Small intestine (tissue), 7 donors: ENCODE results near the gene PBRM1. TPM values are rescaled to one million over a fixed set of nuclear protein-coding genes. Genes with fewer than 3 reads are reported as not detected.

ENCODE experiments used
- DNase-seq, 2 donors: peaks; one replicate each; pipeline versions ENCODE4 v3.0.0 to v3.0.0-alpha.2; 2013
- FAIRE-seq: peaks from 2 replicates; lab custom pipeline; 2012; peaks lifted over from hg19 to GRCh38; lab: Jason Lieb, UNC
- H3K27ac ChIP-seq, 3 donors: one replicate each; pipeline ENCODE4 v1.5.1; 2013; ENCODE audit warnings: low read length in 2 of 3, mild to moderate bottlenecking in 2 of 3, control low read depth in 1 of 3, inconsistent platforms in 1 of 3, low read depth in 1 of 3, moderate library complexity in 1 of 3
- H3K27me3 ChIP-seq, 3 donors: one replicate each; pipeline ENCODE4 v1.6.1; 2013; ENCODE audit warnings: low read length in 3 of 3, inconsistent platforms in 1 of 3; ENCODE audit not compliant: control insufficient read depth in 3 of 3, insufficient read depth in 3 of 3
- H3K36me3 ChIP-seq, 3 donors: one replicate each; pipeline ENCODE4 v1.6.1; 2013; ENCODE audit warnings: low read length in 3 of 3, inconsistent platforms in 1 of 3, low read depth in 1 of 3, mild to moderate bottlenecking in 1 of 3, moderate library complexity in 1 of 3; ENCODE audit not compliant: control insufficient read depth in 3 of 3, insufficient read depth in 2 of 3
- H3K4me1 ChIP-seq, 3 donors: one replicate each; pipeline ENCODE4 v1.6.1; 2013; ENCODE audit warnings: low read length in 2 of 3, inconsistent platforms in 1 of 3, low read depth in 1 of 3, mild to moderate bottlenecking in 1 of 3, moderate library complexity in 1 of 3; ENCODE audit not compliant: control insufficient read depth in 3 of 3, insufficient read depth in 2 of 3
- H3K4me3 ChIP-seq, 3 donors: one replicate each; pipeline ENCODE4 v1.5.1; 2013; ENCODE audit warnings: low read length in 3 of 3, control low read depth in 1 of 3, inconsistent platforms in 1 of 3, low read depth in 1 of 3, mild to moderate bottlenecking in 1 of 3, moderate library complexity in 1 of 3
- H3K9me3 ChIP-seq, 2 donors: one replicate each; pipeline ENCODE4 v1.6.1; 2013; ENCODE audit warnings: low read depth in 1 of 2, low read length in 1 of 2; ENCODE audit not compliant: control insufficient read depth in 2 of 2, insufficient read depth in 1 of 2
- WGBS, 3 donors: extraction: QIAGEN DNeasy Blood & Tissue Kit; methylation state at CpG; one replicate each; pipeline ENCODE4 v1.1.7; 2013; 5-methylcytosine and 5-hydroxymethylcytosine counted together
- polyA plus RNA-seq, 4 donors: library from polyadenylated mRNA; stranded (reverse) in 3 of 4; unstranded in 1 of 4; fragments of 200-250 nt in 3 of 4; fragments of 120-200 nt in 1 of 4; gene quantifications; one replicate each; pipeline versions ENCODE4 v1.2.1 to v1.2.3, GENCODE V29; 2013
- donor health status: healthy with polysubstance abuse.
- donor health status: control.
- donor health status: control.
- donor health status: Bipolar disorder and iron deficiency.
- donor health status: healthy.

The PBRM1 gene
- polyA plus RNA-seq, 4 donors = 6.7 to 36.2 (median 12.3) TPM

DNA sequence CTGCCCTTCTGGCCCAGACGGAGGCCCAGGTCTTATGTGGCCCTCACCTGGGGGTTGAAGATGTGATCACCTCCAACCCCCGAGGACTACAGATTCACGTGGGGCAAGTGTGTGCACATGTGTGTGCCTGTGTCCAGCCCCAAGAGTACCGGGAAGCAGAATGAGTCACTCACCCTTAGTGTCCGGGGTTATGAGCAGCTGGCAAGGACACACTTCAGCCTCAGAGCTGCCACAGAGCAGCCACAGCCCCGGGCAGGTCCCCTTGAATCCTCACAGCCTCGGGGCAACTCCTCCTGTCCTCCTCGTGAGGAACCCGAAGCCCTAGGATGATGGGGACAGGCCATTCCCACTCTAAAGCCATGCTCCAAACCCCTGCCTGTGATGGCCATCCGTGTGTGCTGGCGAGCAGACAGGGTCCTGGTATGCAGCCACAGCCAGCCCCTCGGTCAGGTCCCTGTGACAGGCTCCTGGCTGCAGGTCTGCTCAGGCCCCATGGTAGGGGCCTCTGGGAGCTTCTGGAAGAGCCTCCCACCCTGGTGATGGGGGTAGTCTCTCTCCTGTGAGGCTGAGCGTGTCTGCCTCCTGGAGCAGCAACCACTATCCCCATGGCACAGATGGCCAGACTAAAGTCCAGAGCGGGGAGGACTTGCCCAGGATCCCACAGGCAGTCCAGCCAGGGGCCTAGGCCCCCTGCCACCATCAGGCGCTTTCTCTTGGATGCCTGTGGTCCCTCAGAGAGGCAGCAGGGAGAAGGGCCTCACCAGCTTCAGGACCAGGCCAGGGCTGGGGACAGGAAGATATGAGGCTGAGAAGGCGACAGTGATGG lies 189.7 kb downstream of the PBRM1 start:
- no peaks in the 10 kb centered on the region for H3K4me1 ChIP-seq
- H3K9me3 ChIP-seq = no peaks in the 10 kb centered on the region
- H3K27me3 ChIP-seq = no peaks in the 10 kb centered on the region
- no peak for FAIRE-seq
- peaks cover 2 to 35% (median 10%) of the 10 kb centered on the region in 3 donors for H3K36me3 ChIP-seq
- peak overlapping the region in 1 of 3 donors; percentile 83 for H3K27ac ChIP-seq
- DNase-seq = no peak
- 66 to 70% (median 67%) methylated on average over 16 of the region's 16 CpGs for WGBS, 3 donors
- H3K4me3 ChIP-seq = peak overlapping the region in 1 of 3 donors; percentile 24

Other genes with a start within 250 kb of the PBRM1 start
- 10 to 100 TPM in 1 of 4 donors, 1 to 10 TPM in 2, under 1 TPM in 1; 0.67 to 30.4 (median 1.7) TPM for gene SEMA3G, start 240.8 kb downstream of the PBRM1 start, polyA plus RNA-seq
- 100 to 1,000 TPM in 1 of 4 donors, 1 to 10 TPM in 2, under 1 TPM in 1; 0.79 to 110 (median 5.9) TPM for gene TNNC1, start 231.9 kb downstream of the PBRM1 start, polyA plus RNA-seq
- 10 to 100 TPM; 25.9 to 78.1 (median 27.9) TPM for gene NISCH, start 230.3 kb downstream of the PBRM1 start, polyA plus RNA-seq
- gene STAB1, start 190.6 kb downstream of the PBRM1 start, polyA plus RNA-seq = 10 to 100 TPM in 2 of 4 donors, 1 to 10 TPM in 2; 2.0 to 72.1 (median 24.4) TPM
- gene NT5DC2, start 152.1 kb downstream of the PBRM1 start, polyA plus RNA-seq = 10 to 100 TPM in 3 of 4 donors, 1 to 10 TPM in 1; 4.9 to 46.9 (median 23.8) TPM
- 10 to 100 TPM in 3 of 4 donors, 1 to 10 TPM in 1; 8.9 to 38.9 (median 20.3) TPM for gene UQCC5, start 149.3 kb downstream of the PBRM1 start, polyA plus RNA-seq
- gene GNL3, start 119 bp upstream of the PBRM1 start, polyA plus RNA-seq = 10 to 100 TPM; 25.3 to 84.2 (median 55.3) TPM
- 10 to 100 TPM; 13.0 to 47.6 (median 26.3) TPM for gene GLT8D1, start 19.9 kb upstream of the PBRM1 start, polyA plus RNA-seq
- gene SPCS1, start 20.2 kb upstream of the PBRM1 start, polyA plus RNA-seq = 100 to 1,000 TPM in 3 of 4 donors, 10 to 100 TPM in 1; 90.6 to 215 (median 153) TPM
- gene NEK4, start 85.0 kb upstream of the PBRM1 start, polyA plus RNA-seq = 10 to 100 TPM in 1 of 4 donors, 1 to 10 TPM in 3; 3.0 to 18.5 (median 7.0) TPM
- gene ITIH1, start 91.7 kb upstream of the PBRM1 start, polyA plus RNA-seq = under 1 TPM in 2 of 4 donors, not detected in 2; 0.13 to 0.58 TPM
- 1 to 10 TPM in 2 of 4 donors, not detected in 2; 1.8 to 6.7 TPM for gene ITIH3, start 108.9 kb upstream of the PBRM1 start, polyA plus RNA-seq
- 1 to 10 TPM in 3 of 4 donors, under 1 TPM in 1; 0.67 to 4.9 (median 2.8) TPM for gene ITIH4, start 144.8 kb upstream of the PBRM1 start, polyA plus RNA-seq
- gene MUSTN1, start 149.1 kb upstream of the PBRM1 start, polyA plus RNA-seq = 10 to 100 TPM in 1 of 4 donors, 1 to 10 TPM in 3; 3.4 to 32.3 (median 7.4) TPM
- gene STIMATE, start 211.6 kb upstream of the PBRM1 start, polyA plus RNA-seq = 1 to 10 TPM in 3 of 4 donors, not detected in 1; 2.7 to 6.8 (median 4.3) TPM